NB4 (cell line): Measurements from ENCODE around the gene NTNG1.

Experiments
- DNase-seq: peaks from one replicate; pipeline ENCODE4 v3.0.0; 2010; ENCODE audit warnings: low read depth
- H3K4me3 ChIP-seq: one replicate; pipeline ENCODE4 v1.5.1; 2011; ENCODE audit warnings: mild to moderate bottlenecking, low read depth, low read length, moderate library complexity
- CTCF ChIP-seq: IDR thresholded peaks from one replicate; pipeline ENCODE4 v1.5.1; 2012; ENCODE audit warnings: low read depth, low read length
- MAX ChIP-seq: IDR thresholded peaks from 2 replicates; pipeline ENCODE4 v1.6.1; 2011; ENCODE audit warnings: low read depth, low read length
- MYC ChIP-seq: IDR thresholded peaks from 2 replicates; pipeline ENCODE4 v1.6.1; 2011; ENCODE audit warnings: low read depth, low read length
- POLR2A ChIP-seq: IDR thresholded peaks from 2 replicates; pipeline ENCODE4 v1.6.1; 2011; ENCODE audit warnings: mild to moderate bottlenecking; ENCODE audit not compliant: insufficient read length; ENCODE audit errors: extremely low read depth

NTNG1 gene

GRCh38 chr1:107246775-107247345 is 106.0 kb downstream of the NTNG1 start:
- no peak for TF ChIP-seq MYC
- TF ChIP-seq MAX, result no peak
- no peak for TF ChIP-seq CTCF
- TF ChIP-seq POLR2A, result no peak
- DNase-seq, result no peak
- H3K4me3 ChIP-seq, result no peak overlapping the region

- H3K4me3 ChIP-seq, result no peak overlapping the region
- no peak for DNase-seq
- TF ChIP-seq MYC, result no peak
- no peak for TF ChIP-seq POLR2A
- TF ChIP-seq CTCF, result no peak
- TF ChIP-seq MAX, result no peak
Measured at GRCh38 chr1:107247679-107248078, 106.8 kb downstream of the NTNG1 start.

- H3K4me3 ChIP-seq, result no peak overlapping the region
- no peak for DNase-seq
- TF ChIP-seq MYC (no peak), CTCF (no peak), MAX (no peak)
Measured at GRCh38 chr1:107250169-107250568, 109.3 kb downstream of the NTNG1 start.

GRCh38 chr1:107251083-107251482 is 110.2 kb downstream of the NTNG1 start:
- H3K4me3 ChIP-seq, result no peak overlapping the region
- no peak for TF ChIP-seq CTCF
- no peak for TF ChIP-seq MAX
- no peak for TF ChIP-seq MYC
- no peak for TF ChIP-seq POLR2A
- no peak for DNase-seq

- TF ChIP-seq POLR2A, result no peak
- no peak for TF ChIP-seq MAX
- no peak for TF ChIP-seq CTCF
- no peak for TF ChIP-seq MYC
- no peak overlapping the region for H3K4me3 ChIP-seq
- DNase-seq, result peak; percentile 11
Measured at GRCh38 chr1:107251839-107252238, 111.0 kb downstream of the NTNG1 start.
